ENCODE results near the gene PGS1. TPM values are rescaled to one million over a fixed set of nuclear protein-coding genes. Genes with fewer than 3 reads are reported as not detected.

The PGS1 gene
- total and polyA plus RNA-seq, 8 donors, result 11.2 to 22.7 (median 14.8) TPM

- Histone ChIP-seq H3K27ac (no peak overlapping the region), H3K4me1 (peaks cover 0 to 6% (median 1%) of the 10 kb centered on the region in 3 donors), H3K4me3 (no peak overlapping the region), H3K27me3 (no peaks in the 10 kb centered on the region), H3K9me3 (no peaks in the 10 kb centered on the region), H3K36me3 (no peaks in the 10 kb centered on the region)
- no peak for TF ChIP-seq CTCF (IDR thresholded peaks at IDR 0.05)
- 42 to 57% methylated on average over 6 of the region's 6 CpGs for WGBS, 2 donors
- intact Hi-C loops (cut with DNase I), result no loop called here
- no peak for ATAC-seq
- DNase-seq, result no peak
- no peak for FAIRE-seq
Measured at GRCh38 chr17:78374189-78374588, 4.3 kb upstream of the PGS1 start.

GRCh38 chr17:78374631-78375274 lies 3.7 kb upstream of the PGS1 start:
- Histone ChIP-seq H3K27ac (peak overlapping the region in 2 of 4 donors; percentile 55 to 67), H3K36me3 (no peaks in the 10 kb centered on the region), H3K9me3 (no peaks in the 10 kb centered on the region), H3K27me3 (no peaks in the 10 kb centered on the region), H3K4me3 (no peak overlapping the region), H3K4me1 (peaks cover 3 to 11% (median 6%) of the 10 kb centered on the region in 3 donors)
- 50 to 51% methylated on average over 14 of the region's 14 CpGs for WGBS, 2 donors
- TF ChIP-seq CTCF (IDR thresholded peaks at IDR 0.05), result no peak
- ATAC-seq (no peak), DNase-seq (no peak), FAIRE-seq (no peak)
- intact Hi-C loops (cut with DNase I), result no loop called here

- Histone ChIP-seq H3K9me3 (no peaks in the 10 kb centered on the region), H3K4me3 (no peak overlapping the region), H3K27me3 (no peaks in the 10 kb centered on the region), H3K27ac (peak overlapping the region in 2 of 4 donors; percentile 55 to 67), H3K4me1 (peaks cover 6 to 19% (median 6%) of the 10 kb centered on the region in 3 donors), H3K36me3 (no peaks in the 10 kb centered on the region)
- ATAC-seq (peak in 2 of 4 donors; percentile 56 to 71), FAIRE-seq (no peak), DNase-seq (peak in 1 of 6 donors; percentile 37)
- 44 to 49% methylated on average over 9 of the region's 9 CpGs for whole genome bisulfite sequencing, 2 donors
- TF ChIP-seq CTCF (IDR thresholded peaks at IDR 0.05), result no peak
- intact Hi-C loops (cut with DNase I), result no loop called here
Measured at GRCh38 chr17:78375401-78376151, 2.9 kb upstream of the PGS1 start.

- WGBS, 2 donors, result 76 to 85% methylated on average over 5 of the region's 5 CpGs
Measured at GRCh38 chr17:78376161-78376560, 2.3 kb upstream of the PGS1 start.

More at GRCh38 chr17:78376161-78376560, 2.3 kb upstream of the PGS1 start:
- no peak for ATAC-seq
- no peak for FAIRE-seq
- no peaks in the 10 kb centered on the region for H3K9me3 ChIP-seq
- peak overlapping the region in 2 of 4 donors; percentile 11 to 67 for H3K27ac ChIP-seq
- H3K4me3 ChIP-seq, result no peak overlapping the region
- H3K36me3 ChIP-seq, result no peaks in the 10 kb centered on the region
- peaks cover 6 to 24% (median 9%) of the 10 kb centered on the region in 3 donors for H3K4me1 ChIP-seq
- TF ChIP-seq CTCF (IDR thresholded peaks at IDR 0.05), result no peak
- intact Hi-C loops (cut with DNase I), result no loop called here
- no peak for DNase-seq
- no peaks in the 10 kb centered on the region for H3K27me3 ChIP-seq

Data from pancreas (tissue), 10 donors.